Cardiac fibroblast (primary cell): ENCODE measurements around the gene CNOT8.
"Not testable (repeated sequence)": the region's sequence is repeated elsewhere in the genome, so short reads cannot be mapped to it uniquely, and the experiment has no call there.

ENCODE experiments used
- DNase-seq, 2 donors: peaks; one replicate each; pipeline versions ENCODE4 v3.0.0 to v3.0.0-alpha.2; 2010; ENCODE audit warnings: low read depth in 2 of 2
- H3K4me3 ChIP-seq, 2 donors: replicated peaks in 1 of 2; 1 replicate in 1 of 2; 2 replicates in 1 of 2; pipeline ENCODE4 v1.5.1; 2011; ENCODE audit warnings: low read depth in 2 of 2, low read length in 2 of 2, mild to moderate bottlenecking in 2 of 2, moderate library complexity in 1 of 2
- CTCF ChIP-seq: IDR thresholded peaks from one replicate; pipeline ENCODE4 v1.5.1; 2011; ENCODE audit warnings: low read depth, mild to moderate bottlenecking, low read length, inconsistent platforms

The CNOT8 gene

GRCh38 chr5:154834053-154834452 is 24.4 kb upstream of the CNOT8 start:
- no peak for TF ChIP-seq CTCF
- H3K4me3 ChIP-seq = no peak overlapping the region
- DNase-seq = no peak

- not testable (repeated sequence) for DNase-seq
Measured at GRCh38 chr5:154835701-154836052, 22.8 kb upstream of the CNOT8 start.

GRCh38 chr5:154836225-154836624 is 22.2 kb upstream of the CNOT8 start:
- no peak overlapping the region for H3K4me3 ChIP-seq
- TF ChIP-seq CTCF = no peak
- no peak for DNase-seq

More at GRCh38 chr5:154835701-154836052, 22.8 kb upstream of the CNOT8 start:
- H3K4me3 ChIP-seq = not testable (repeated sequence)

GRCh38 chr5:154837009-154837901 is 21.2 kb upstream of the CNOT8 start:
- H3K4me3 ChIP-seq = no peak overlapping the region
- DNase-seq = no peak
- no peak for TF ChIP-seq CTCF

GRCh38 chr5:154840435-154841272 is 17.8 kb upstream of the CNOT8 start:
- no peak for TF ChIP-seq CTCF
- no peak for DNase-seq
- H3K4me3 ChIP-seq = no peak overlapping the region

- no peak for TF ChIP-seq CTCF
- no peak overlapping the region for H3K4me3 ChIP-seq
- no peak for DNase-seq
Measured at GRCh38 chr5:154841273-154841661, 17.2 kb upstream of the CNOT8 start.
